SK-N-MC (cell line): ENCODE data around the gene APELA.

Source experiments
- EZH2 ChIP-seq: fragments of 200-600 bp; sonication (generic); IDR thresholded peaks from one replicate; pipeline ENCODE4 v1.6.1; 2017; ENCODE audit warnings: antibody characterized with exemption
- POLR2AphosphoS5 ChIP-seq: IDR thresholded peaks from 2 replicates; pipeline ENCODE4 v1.6.1; 2012; ENCODE audit warnings: mild to moderate bottlenecking, low read depth, low read length, borderline replicate concordance

- no peak for TF ChIP-seq EZH2
- TF ChIP-seq POLR2AphosphoS5: no peak
Measured at GRCh38 chr4:164871673-164872072, 5.3 kb upstream of the APELA start.
